ENCODE results near the gene MSI2.

The MSI2 gene

GRCh38 chr17:57636985-57637665, 380.8 kb downstream of the MSI2 start:
- no peak overlapping the region for H3K4me3 ChIP-seq (ENCODE audit: low read length)
- DNase-seq (ENCODE audit: low read depth, low spot score) = no peak
- H3K4me1 ChIP-seq (ENCODE audit: control insufficient read depth, insufficient read depth, low read length) = peaks cover 2% of the 10 kb centered on the region; the same call in 1 of the 2 replicates
- no peaks in the 10 kb centered on the region for H3K27me3 ChIP-seq (ENCODE audit: control insufficient read depth, insufficient read depth, low read length)
- no peaks in the 10 kb centered on the region for H3K9me3 ChIP-seq (ENCODE audit: control insufficient read depth, insufficient read depth, low read length)
- H3K27ac ChIP-seq (ENCODE audit: low read length) = no peak overlapping the region
- H3K36me3 ChIP-seq (ENCODE audit: control insufficient read depth, insufficient read depth, low read length) = no peaks in the 10 kb centered on the region
- WGBS (ENCODE audit: insufficient coverage, insufficient read length) = no CpG with 5 or more reads among the region's 20 CpGs

- H3K36me3 ChIP-seq (ENCODE audit: control insufficient read depth, insufficient read depth, low read length) = no peaks in the 10 kb centered on the region
- no peaks in the 10 kb centered on the region for H3K9me3 ChIP-seq (ENCODE audit: control insufficient read depth, insufficient read depth, low read length)
- H3K4me3 ChIP-seq (ENCODE audit: low read length) = no peak overlapping the region
- no peak overlapping the region for H3K27ac ChIP-seq (ENCODE audit: low read length)
- no peak for DNase-seq (ENCODE audit: low read depth, low spot score)
- H3K4me1 ChIP-seq (ENCODE audit: control insufficient read depth, insufficient read depth, low read length) = peaks cover 2% of the 10 kb centered on the region; the same call in 1 of the 2 replicates
- no peaks in the 10 kb centered on the region for H3K27me3 ChIP-seq (ENCODE audit: control insufficient read depth, insufficient read depth, low read length)
- no CpG with 5 or more reads among the region's 6 CpGs for whole genome bisulfite sequencing (ENCODE audit: insufficient coverage, insufficient read length)
These were observed 381.3 kb downstream of the MSI2 start for GRCh38 chr17:57637666-57638010.

- no peaks in the 10 kb centered on the region for H3K27me3 ChIP-seq (ENCODE audit: control insufficient read depth, insufficient read depth, low read length)
- H3K4me3 ChIP-seq (ENCODE audit: low read length) = no peak overlapping the region
- H3K27ac ChIP-seq (ENCODE audit: low read length) = no peak overlapping the region
- no peak for DNase-seq (ENCODE audit: low read depth, low spot score)
- H3K9me3 ChIP-seq (ENCODE audit: control insufficient read depth, insufficient read depth, low read length) = no peaks in the 10 kb centered on the region
- H3K36me3 ChIP-seq (ENCODE audit: control insufficient read depth, insufficient read depth, low read length) = no peaks in the 10 kb centered on the region
- no CpG with 5 or more reads among the region's 8 CpGs for WGBS (ENCODE audit: insufficient coverage, insufficient read length)
- H3K4me1 ChIP-seq (ENCODE audit: control insufficient read depth, insufficient read depth, low read length) = peaks cover 2% of the 10 kb centered on the region; the same call in 1 of the 2 replicates
These were observed 382.0 kb downstream of the MSI2 start for GRCh38 chr17:57638284-57638683.

GRCh38 chr17:57639381-57639780, 383.1 kb downstream of the MSI2 start:
- H3K36me3 ChIP-seq (ENCODE audit: control insufficient read depth, insufficient read depth, low read length) = no peaks in the 10 kb centered on the region
- peaks cover 2% of the 10 kb centered on the region; the same call in 1 of the 2 replicates for H3K4me1 ChIP-seq (ENCODE audit: control insufficient read depth, insufficient read depth, low read length)
- no CpG with 5 or more reads among the region's 5 CpGs for WGBS (ENCODE audit: insufficient coverage, insufficient read length)
- H3K27me3 ChIP-seq (ENCODE audit: control insufficient read depth, insufficient read depth, low read length) = no peaks in the 10 kb centered on the region
- DNase-seq (ENCODE audit: low read depth, low spot score) = no peak
- no peak overlapping the region for H3K27ac ChIP-seq (ENCODE audit: low read length)
- H3K4me3 ChIP-seq (ENCODE audit: low read length) = no peak overlapping the region
- H3K9me3 ChIP-seq (ENCODE audit: control insufficient read depth, insufficient read depth, low read length) = no peaks in the 10 kb centered on the region

- no CpG with 5 or more reads among the region's 7 CpGs for WGBS (ENCODE audit: insufficient coverage, insufficient read length)
These were observed 383.8 kb downstream of the MSI2 start for GRCh38 chr17:57640079-57640478.

GRCh38 chr17:57641761-57642160, 385.4 kb downstream of the MSI2 start:
- DNase-seq (ENCODE audit: low read depth, low spot score) = no peak

More at GRCh38 chr17:57640079-57640478, 383.8 kb downstream of the MSI2 start:
- DNase-seq (ENCODE audit: low read depth, low spot score) = no peak
- Histone ChIP-seq H3K4me3 (ENCODE audit: low read length) (no peak overlapping the region), H3K9me3 (ENCODE audit: control insufficient read depth, insufficient read depth, low read length) (no peaks in the 10 kb centered on the region), H3K36me3 (ENCODE audit: control insufficient read depth, insufficient read depth, low read length) (no peaks in the 10 kb centered on the region), H3K27ac (ENCODE audit: low read length) (no peak overlapping the region), H3K27me3 (ENCODE audit: control insufficient read depth, insufficient read depth, low read length) (no peaks in the 10 kb centered on the region), H3K4me1 (ENCODE audit: control insufficient read depth, insufficient read depth, low read length) (peaks cover 2% of the 10 kb centered on the region; the same call in 1 of the 2 replicates)

GRCh38 chr17:57643062-57643461, 386.7 kb downstream of the MSI2 start:
- no CpG with 5 or more reads among the region's 8 CpGs for WGBS (ENCODE audit: insufficient coverage, insufficient read length)
- no peaks in the 10 kb centered on the region for H3K4me1 ChIP-seq (ENCODE audit: control insufficient read depth, insufficient read depth, low read length)
- H3K4me3 ChIP-seq (ENCODE audit: low read length) = no peak overlapping the region
- no peak overlapping the region for H3K27ac ChIP-seq (ENCODE audit: low read length)
- no peaks in the 10 kb centered on the region for H3K9me3 ChIP-seq (ENCODE audit: control insufficient read depth, insufficient read depth, low read length)
- DNase-seq (ENCODE audit: low read depth, low spot score) = no peak
- H3K27me3 ChIP-seq (ENCODE audit: control insufficient read depth, insufficient read depth, low read length) = no peaks in the 10 kb centered on the region
- H3K36me3 ChIP-seq (ENCODE audit: control insufficient read depth, insufficient read depth, low read length) = no peaks in the 10 kb centered on the region

More at GRCh38 chr17:57641761-57642160, 385.4 kb downstream of the MSI2 start:
- no peaks in the 10 kb centered on the region for H3K27me3 ChIP-seq (ENCODE audit: control insufficient read depth, insufficient read depth, low read length)
- no peaks in the 10 kb centered on the region for H3K4me1 ChIP-seq (ENCODE audit: control insufficient read depth, insufficient read depth, low read length)
- no peak overlapping the region for H3K27ac ChIP-seq (ENCODE audit: low read length)
- no peak overlapping the region for H3K4me3 ChIP-seq (ENCODE audit: low read length)
- no peaks in the 10 kb centered on the region for H3K9me3 ChIP-seq (ENCODE audit: control insufficient read depth, insufficient read depth, low read length)
- no CpG with 5 or more reads among the region's 3 CpGs for WGBS (ENCODE audit: insufficient coverage, insufficient read length)
- no peaks in the 10 kb centered on the region for H3K36me3 ChIP-seq (ENCODE audit: control insufficient read depth, insufficient read depth, low read length)

GRCh38 chr17:57644326-57644725, 388.0 kb downstream of the MSI2 start:
- H3K27ac ChIP-seq (ENCODE audit: low read length) = no peak overlapping the region
- H3K4me1 ChIP-seq (ENCODE audit: control insufficient read depth, insufficient read depth, low read length) = peaks cover 3% of the 10 kb centered on the region; the same call in 1 of the 2 replicates
- H3K9me3 ChIP-seq (ENCODE audit: control insufficient read depth, insufficient read depth, low read length) = no peaks in the 10 kb centered on the region
- no CpG with 5 or more reads among the region's 5 CpGs for WGBS (ENCODE audit: insufficient coverage, insufficient read length)
- H3K36me3 ChIP-seq (ENCODE audit: control insufficient read depth, insufficient read depth, low read length) = no peaks in the 10 kb centered on the region
- H3K4me3 ChIP-seq (ENCODE audit: low read length) = no peak overlapping the region
- no peak for DNase-seq (ENCODE audit: low read depth, low spot score)
- H3K27me3 ChIP-seq (ENCODE audit: control insufficient read depth, insufficient read depth, low read length) = no peaks in the 10 kb centered on the region

- no peaks in the 10 kb centered on the region for H3K27me3 ChIP-seq (ENCODE audit: control insufficient read depth, insufficient read depth, low read length)
- H3K4me3 ChIP-seq (ENCODE audit: low read length) = no peak overlapping the region
- no peak overlapping the region for H3K27ac ChIP-seq (ENCODE audit: low read length)
- no peak for DNase-seq (ENCODE audit: low read depth, low spot score)
- H3K9me3 ChIP-seq (ENCODE audit: control insufficient read depth, insufficient read depth, low read length) = no peaks in the 10 kb centered on the region
- no peaks in the 10 kb centered on the region for H3K36me3 ChIP-seq (ENCODE audit: control insufficient read depth, insufficient read depth, low read length)
- WGBS (ENCODE audit: insufficient coverage, insufficient read length) = no CpG with 5 or more reads among the region's 6 CpGs
- H3K4me1 ChIP-seq (ENCODE audit: control insufficient read depth, insufficient read depth, low read length) = peaks cover 12% of the 10 kb centered on the region; the same call in 1 of the 2 replicates
These were observed 389.8 kb downstream of the MSI2 start for GRCh38 chr17:57645950-57646665.

- peaks cover 13% of the 10 kb centered on the region; the same call in 1 of the 2 replicates for H3K4me1 ChIP-seq (ENCODE audit: control insufficient read depth, insufficient read depth, low read length)
- H3K27me3 ChIP-seq (ENCODE audit: control insufficient read depth, insufficient read depth, low read length) = no peaks in the 10 kb centered on the region
- no peak for DNase-seq (ENCODE audit: low read depth, low spot score)
- no peak overlapping the region for H3K27ac ChIP-seq (ENCODE audit: low read length)
- no peaks in the 10 kb centered on the region for H3K36me3 ChIP-seq (ENCODE audit: control insufficient read depth, insufficient read depth, low read length)
- no peaks in the 10 kb centered on the region for H3K9me3 ChIP-seq (ENCODE audit: control insufficient read depth, insufficient read depth, low read length)
- H3K4me3 ChIP-seq (ENCODE audit: low read length) = no peak overlapping the region
- no CpG with 5 or more reads among the region's 5 CpGs for WGBS (ENCODE audit: insufficient coverage, insufficient read length)
These were observed 392.4 kb downstream of the MSI2 start for GRCh38 chr17:57648720-57649119.
